Measurements from ENCODE around the gene KLHL25. TPM values are rescaled to one million over a fixed set of nuclear protein-coding genes. Genes with fewer than 3 reads are reported as not detected.

Gene KLHL25
- polyA plus RNA-seq, 1 donor from 2014 or later: 38.9 TPM

DNA sequence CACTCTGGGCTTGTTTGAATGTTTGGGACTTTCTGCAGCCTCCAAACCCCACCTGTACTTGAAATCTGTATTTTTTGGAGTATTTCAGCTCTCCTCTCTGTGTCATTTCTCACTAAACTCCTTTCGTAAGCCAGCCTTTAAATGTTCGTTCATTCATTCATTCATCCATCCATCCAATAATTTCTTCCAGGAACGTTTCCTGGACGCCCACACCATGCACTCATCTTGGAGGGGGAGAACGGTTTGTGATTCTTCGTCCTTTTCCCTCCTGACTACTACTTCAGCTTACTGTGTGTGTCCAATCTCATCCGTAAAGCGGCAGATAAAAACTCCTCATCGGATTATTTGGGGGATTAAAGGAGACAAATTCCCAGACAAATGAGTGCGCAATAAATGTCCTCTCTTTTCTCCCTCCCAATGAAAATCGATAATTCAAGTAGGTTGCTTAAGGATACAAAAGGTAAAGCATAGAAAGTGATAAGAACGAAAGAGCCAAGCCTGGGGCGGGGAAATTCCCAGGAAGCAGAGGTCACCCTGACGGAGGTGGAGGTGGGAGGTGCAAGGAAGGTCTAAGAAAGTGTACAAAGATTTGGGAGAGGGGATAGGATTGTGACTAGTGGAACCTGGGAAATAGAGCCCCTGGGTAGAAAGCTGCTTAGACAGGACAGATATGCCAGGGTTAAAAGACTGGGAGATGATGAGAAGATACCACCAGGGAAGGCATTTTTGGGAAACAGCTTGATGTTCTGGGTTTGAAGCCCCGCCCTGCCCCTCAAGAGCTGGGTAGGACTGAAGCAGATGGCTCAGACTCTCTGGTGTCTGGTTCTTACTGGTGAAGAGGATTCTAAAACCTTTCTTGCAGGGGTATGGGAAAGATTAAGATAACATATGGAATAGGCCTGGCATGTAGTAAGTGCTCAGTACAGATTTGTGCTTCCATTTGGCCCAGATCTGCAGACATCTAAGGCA lies 896 bp upstream of the KLHL25 start:
- TF ChIP-seq, protein P1, sequence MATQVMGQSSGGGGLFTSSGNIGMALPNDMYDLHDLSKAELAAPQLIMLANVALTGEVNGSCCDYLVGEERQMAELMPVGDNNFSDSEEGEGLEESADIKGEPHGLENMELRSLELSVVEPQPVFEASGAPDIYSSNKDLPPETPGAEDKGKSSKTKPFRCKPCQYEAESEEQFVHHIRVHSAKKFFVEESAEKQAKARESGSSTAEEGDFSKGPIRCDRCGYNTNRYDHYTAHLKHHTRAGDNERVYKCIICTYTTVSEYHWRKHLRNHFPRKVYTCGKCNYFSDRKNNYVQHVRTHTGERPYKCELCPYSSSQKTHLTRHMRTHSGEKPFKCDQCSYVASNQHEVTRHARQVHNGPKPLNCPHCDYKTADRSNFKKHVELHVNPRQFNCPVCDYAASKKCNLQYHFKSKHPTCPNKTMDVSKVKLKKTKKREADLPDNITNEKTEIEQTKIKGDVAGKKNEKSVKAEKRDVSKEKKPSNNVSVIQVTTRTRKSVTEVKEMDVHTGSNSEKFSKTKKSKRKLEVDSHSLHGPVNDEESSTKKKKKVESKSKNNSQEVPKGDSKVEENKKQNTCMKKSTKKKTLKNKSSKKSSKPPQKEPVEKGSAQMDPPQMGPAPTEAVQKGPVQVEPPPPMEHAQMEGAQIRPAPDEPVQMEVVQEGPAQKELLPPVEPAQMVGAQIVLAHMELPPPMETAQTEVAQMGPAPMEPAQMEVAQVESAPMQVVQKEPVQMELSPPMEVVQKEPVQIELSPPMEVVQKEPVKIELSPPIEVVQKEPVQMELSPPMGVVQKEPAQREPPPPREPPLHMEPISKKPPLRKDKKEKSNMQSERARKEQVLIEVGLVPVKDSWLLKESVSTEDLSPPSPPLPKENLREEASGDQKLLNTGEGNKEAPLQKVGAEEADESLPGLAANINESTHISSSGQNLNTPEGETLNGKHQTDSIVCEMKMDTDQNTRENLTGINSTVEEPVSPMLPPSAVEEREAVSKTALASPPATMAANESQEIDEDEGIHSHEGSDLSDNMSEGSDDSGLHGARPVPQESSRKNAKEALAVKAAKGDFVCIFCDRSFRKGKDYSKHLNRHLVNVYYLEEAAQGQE (IDR thresholded peaks at IDR 0.05; ENCODE audit: borderline replicate concordance): no peak
- TF ChIP-seq, protein P2, sequence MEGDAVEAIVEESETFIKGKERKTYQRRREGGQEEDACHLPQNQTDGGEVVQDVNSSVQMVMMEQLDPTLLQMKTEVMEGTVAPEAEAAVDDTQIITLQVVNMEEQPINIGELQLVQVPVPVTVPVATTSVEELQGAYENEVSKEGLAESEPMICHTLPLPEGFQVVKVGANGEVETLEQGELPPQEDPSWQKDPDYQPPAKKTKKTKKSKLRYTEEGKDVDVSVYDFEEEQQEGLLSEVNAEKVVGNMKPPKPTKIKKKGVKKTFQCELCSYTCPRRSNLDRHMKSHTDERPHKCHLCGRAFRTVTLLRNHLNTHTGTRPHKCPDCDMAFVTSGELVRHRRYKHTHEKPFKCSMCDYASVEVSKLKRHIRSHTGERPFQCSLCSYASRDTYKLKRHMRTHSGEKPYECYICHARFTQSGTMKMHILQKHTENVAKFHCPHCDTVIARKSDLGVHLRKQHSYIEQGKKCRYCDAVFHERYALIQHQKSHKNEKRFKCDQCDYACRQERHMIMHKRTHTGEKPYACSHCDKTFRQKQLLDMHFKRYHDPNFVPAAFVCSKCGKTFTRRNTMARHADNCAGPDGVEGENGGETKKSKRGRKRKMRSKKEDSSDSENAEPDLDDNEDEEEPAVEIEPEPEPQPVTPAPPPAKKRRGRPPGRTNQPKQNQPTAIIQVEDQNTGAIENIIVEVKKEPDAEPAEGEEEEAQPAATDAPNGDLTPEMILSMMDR (IDR thresholded peaks at IDR 0.05; ENCODE audit: poor library complexity, severe bottlenecking): no peak
- TF ChIP-seq MXI1 (conservative IDR thresholded peaks at IDR 0.05; ENCODE audit: poor library complexity, severe bottlenecking) (no peak), EP300 (conservative IDR thresholded peaks at IDR 0.05; ENCODE audit: poor library complexity, severe bottlenecking) (no peak), POLR2AphosphoS5 (IDR thresholded peaks at IDR 0.05) (no peak), EZH2 (IDR thresholded peaks at IDR 0.05; ENCODE audit: borderline replicate concordance, insufficient read depth, low read length, poor library complexity, severe bottlenecking) (no peak), TAF1 (IDR thresholded peaks at IDR 0.05; ENCODE audit: low read depth) (no peak), SMC3 (conservative IDR thresholded peaks at IDR 0.05; ENCODE audit: poor library complexity) (no peak), RAD21 (conservative IDR thresholded peaks at IDR 0.05) (no peak)
- Histone ChIP-seq H3K9me3 (ENCODE audit: low read length) (no peaks in the 10 kb centered on the region), H4K20me1 (ENCODE audit: insufficient read depth) (no peaks in the 10 kb centered on the region), H3K9me2 (ENCODE audit: insufficient read depth, low read length) (no peaks in the 10 kb centered on the region), H2AFZ (ENCODE audit: low read depth, low read length) (no peak overlapping the region), H3K36me3 (ENCODE audit: insufficient read depth, low read length) (no peaks in the 10 kb centered on the region), H3K79me2 (replicated peaks; ENCODE audit: insufficient read depth, low read length) (peaks cover 35% of the 10 kb centered on the region), H3K27ac (ENCODE audit: low read length) (no peak overlapping the region), H3F3A (ENCODE audit: insufficient read depth, low read length, poor library complexity, severe bottlenecking) (no peaks in the 10 kb centered on the region), H3K27me3 (ENCODE audit: insufficient read depth, low read depth, low read length) (no peaks in the 10 kb centered on the region), H3K9ac (ENCODE audit: low read length) (no peak overlapping the region), H3K4me2 (ENCODE audit: low read length) (peak overlapping the region; percentile 17), H3K4me3 (ENCODE audit: low read length) (peak overlapping the region; percentile 97)

GRCh38 chr15:85793641-85794597 lies 806 bp downstream of the KLHL25 start:
- TF ChIP-seq, protein P1 (IDR thresholded peaks at IDR 0.05; ENCODE audit: borderline replicate concordance): peak; percentile 31
- TF ChIP-seq POLR2AphosphoS5 (IDR thresholded peaks at IDR 0.05): no peak
- Histone ChIP-seq H3K4me2 (ENCODE audit: low read length) (peak overlapping the region; percentile 94), H3K9me2 (ENCODE audit: insufficient read depth, low read length) (no peaks in the 10 kb centered on the region), H3K27me3 (ENCODE audit: insufficient read depth, low read depth, low read length) (no peaks in the 10 kb centered on the region), H3K4me3 (ENCODE audit: low read length) (peak overlapping the region; percentile 97), H2AFZ (ENCODE audit: low read depth, low read length) (peak overlapping the region; percentile 58), H3K9me3 (ENCODE audit: low read length) (no peaks in the 10 kb centered on the region), H3K27ac (ENCODE audit: low read length) (peak overlapping the region; percentile 66), H3F3A (ENCODE audit: insufficient read depth, low read length, poor library complexity, severe bottlenecking) (no peaks in the 10 kb centered on the region), H3K79me2 (replicated peaks; ENCODE audit: insufficient read depth, low read length) (peaks cover 52% of the 10 kb centered on the region), H3K36me3 (ENCODE audit: insufficient read depth, low read length) (no peaks in the 10 kb centered on the region), H4K20me1 (ENCODE audit: insufficient read depth) (no peaks in the 10 kb centered on the region), H3K9ac (ENCODE audit: low read length) (peak overlapping the region; percentile 78)

All from neural cell (in vitro differentiated cells).